Suprapubic skin (tissue), 4 donors: ENCODE results near the gene CUBN.

Experiments used
- POLR2A ChIP-seq, 2 donors: fragments of 450-650 bp; IDR thresholded peaks; one replicate each; pipeline ENCODE4 v1.6.1; 2017; ENCODE audit warnings: antibody characterized with exemption in 2 of 2, mild to moderate bottlenecking in 2 of 2, moderate library complexity in 2 of 2
- POLR2AphosphoS5 ChIP-seq, 3 donors: sonication (generic); formaldehyde crosslinking; IDR thresholded peaks; one replicate each; pipeline ENCODE4 v1.6.1; 2017; ENCODE audit warnings: antibody characterized with exemption in 3 of 3
- TF ChIP-seq, protein P1 (sequence below), 2 donors: fragments of 200-600 bp in 1 of 2; fragments of 450-650 bp in 1 of 2; sonication (generic) in 1 of 2; IDR thresholded peaks; one replicate each; pipeline ENCODE4 v1.5.1; 2016 to 2019; ENCODE audit warnings: antibody characterized with exemption in 2 of 2, mild to moderate bottlenecking in 1 of 2, moderate library complexity in 1 of 2

DNA sequence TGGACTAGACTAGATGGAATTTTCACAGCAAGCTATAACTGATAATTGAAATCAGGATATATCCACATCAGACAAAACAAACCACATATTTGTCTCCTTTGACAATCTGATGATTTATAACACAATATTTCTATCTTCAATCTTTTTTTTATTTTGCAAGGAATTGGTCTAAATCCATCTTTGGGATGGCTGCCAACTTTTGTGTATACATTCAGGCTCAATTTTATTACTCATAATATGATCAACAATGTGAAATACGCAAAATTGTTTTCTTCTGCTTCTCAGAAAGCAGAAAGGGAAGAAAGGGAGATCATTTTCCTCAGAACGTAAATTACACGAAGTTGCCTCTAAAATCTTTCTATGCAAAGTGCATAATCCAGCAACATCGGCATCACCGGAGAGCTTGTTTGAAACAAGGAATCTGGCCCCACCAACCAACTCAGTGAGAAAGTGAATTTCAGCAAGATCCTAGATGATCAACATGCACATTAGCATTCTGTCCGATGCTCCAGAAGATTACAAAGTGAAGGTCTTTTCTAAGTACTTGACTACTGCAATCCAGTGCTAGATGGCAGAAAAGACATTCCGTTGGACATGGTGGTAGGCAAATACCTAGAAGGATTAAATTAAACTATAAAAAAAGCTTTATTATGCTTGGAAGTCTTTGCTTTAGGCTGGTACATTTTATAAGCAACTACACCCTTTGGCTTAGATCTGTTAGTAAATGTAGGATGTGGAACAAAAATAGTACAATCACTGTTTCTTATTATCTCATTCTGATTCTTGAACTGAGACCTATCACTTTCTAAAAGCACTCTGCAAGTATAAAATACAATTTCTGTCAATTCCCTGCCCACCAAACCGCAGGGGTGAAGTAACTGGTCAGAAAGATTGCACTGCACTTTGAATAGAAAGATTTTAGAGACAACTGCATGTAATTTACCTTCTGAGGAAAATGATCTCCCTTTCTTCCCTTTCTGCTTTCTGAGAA lies 186.0 kb downstream of the CUBN start:
- TF ChIP-seq, protein P1, sequence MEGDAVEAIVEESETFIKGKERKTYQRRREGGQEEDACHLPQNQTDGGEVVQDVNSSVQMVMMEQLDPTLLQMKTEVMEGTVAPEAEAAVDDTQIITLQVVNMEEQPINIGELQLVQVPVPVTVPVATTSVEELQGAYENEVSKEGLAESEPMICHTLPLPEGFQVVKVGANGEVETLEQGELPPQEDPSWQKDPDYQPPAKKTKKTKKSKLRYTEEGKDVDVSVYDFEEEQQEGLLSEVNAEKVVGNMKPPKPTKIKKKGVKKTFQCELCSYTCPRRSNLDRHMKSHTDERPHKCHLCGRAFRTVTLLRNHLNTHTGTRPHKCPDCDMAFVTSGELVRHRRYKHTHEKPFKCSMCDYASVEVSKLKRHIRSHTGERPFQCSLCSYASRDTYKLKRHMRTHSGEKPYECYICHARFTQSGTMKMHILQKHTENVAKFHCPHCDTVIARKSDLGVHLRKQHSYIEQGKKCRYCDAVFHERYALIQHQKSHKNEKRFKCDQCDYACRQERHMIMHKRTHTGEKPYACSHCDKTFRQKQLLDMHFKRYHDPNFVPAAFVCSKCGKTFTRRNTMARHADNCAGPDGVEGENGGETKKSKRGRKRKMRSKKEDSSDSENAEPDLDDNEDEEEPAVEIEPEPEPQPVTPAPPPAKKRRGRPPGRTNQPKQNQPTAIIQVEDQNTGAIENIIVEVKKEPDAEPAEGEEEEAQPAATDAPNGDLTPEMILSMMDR (IDR thresholded peaks at IDR 0.05): no peak
- TF ChIP-seq POLR2A (IDR thresholded peaks at IDR 0.05) (no peak), POLR2AphosphoS5 (IDR thresholded peaks at IDR 0.05) (no peak)
